HEK293 (cell line): ENCODE measurements around the gene AGAP5.
"Not testable (repeated sequence)": the region's sequence is repeated elsewhere in the genome, so short reads cannot be mapped to it uniquely, and the experiment has no call there.

ENCODE experiments used
- CTCF ChIA-PET: fragments of 350-600 bp; formaldehyde crosslinking; extraction: SDS; loops from one replicate; lab custom pipeline; 2021; ENCODE audit warnings: antibody characterized with exemption; lab: Yijun Ruan, JAX
- POLR2A ChIA-PET: fragments of 300-600 bp; formaldehyde crosslinking; extraction: SDS; loops from one replicate; lab custom pipeline; 2020; ENCODE audit warnings: antibody characterized with exemption, inconsistent platforms; lab: Yijun Ruan, JAX
- H3K27ac ChIP-seq: fragments of 200-500 bp; sonication (Bioruptor generic); 2 replicates; pipeline ENCODE4 v1.5.1; 2014; ENCODE audit warnings: low read depth, low read length, control low read depth, inconsistent platforms; ENCODE audit errors: extremely low read depth
- H3K36me3 ChIP-seq, 2 experiments: fragments of 200-500 bp in 1 of 2; sonication (Bioruptor generic) in 1 of 2; 1 replicate in 1 of 2; 2 replicates in 1 of 2; pipeline ENCODE4 v1.5.1; 2014 to 2017; ENCODE audit warnings: inconsistent platforms in 2 of 2, low read length in 2 of 2; ENCODE audit not compliant: control insufficient read depth in 2 of 2, insufficient read depth in 1 of 2
- H3K4me1 ChIP-seq: fragments of 200-500 bp; sonication (Bioruptor generic); 2 replicates; pipeline ENCODE4 v1.5.1; 2014; ENCODE audit warnings: mild to moderate bottlenecking, low read length, inconsistent platforms; ENCODE audit not compliant: control insufficient read depth, insufficient read depth
- H3K4me3 ChIP-seq: 2 replicates; pipeline ENCODE4 v1.5.1; 2011; ENCODE audit warnings: low read depth, mild to moderate bottlenecking, control low read depth, low read length, moderate library complexity
- H3K9me3 ChIP-seq: fragments of 200-500 bp; sonication (Bioruptor generic); 2 replicates; pipeline ENCODE4 v1.5.1; 2014; ENCODE audit warnings: low read depth, low read length, inconsistent platforms; ENCODE audit not compliant: control insufficient read depth, insufficient read depth
- BCL11A ChIP-seq: fragments of 450-650 bp; formaldehyde crosslinking; IDR thresholded peaks from 2 replicates; pipeline ENCODE4 v1.5.1; 2016; ENCODE audit warnings: low read depth, missing biosample characterization, missing genetic modification characterization
- KLF1 ChIP-seq: fragments of 450-650 bp; formaldehyde crosslinking; IDR thresholded peaks from 2 replicates; pipeline ENCODE4 v1.5.1; 2016; ENCODE audit warnings: missing biosample characterization, missing genetic modification characterization
- KLF7 ChIP-seq: fragments of 450-650 bp; formaldehyde crosslinking; IDR thresholded peaks from 2 replicates; pipeline ENCODE4 v1.5.1; 2016; ENCODE audit warnings: missing biosample characterization, missing genetic modification characterization, borderline replicate concordance
- OSR2 ChIP-seq: fragments of 450-650 bp; formaldehyde crosslinking; IDR thresholded peaks from 2 replicates; pipeline ENCODE4 v1.5.1; 2016; ENCODE audit warnings: missing biosample characterization, missing genetic modification characterization
- TRIM28 ChIP-seq: IDR thresholded peaks from 2 replicates; pipeline ENCODE4 v1.6.1; 2011; ENCODE audit warnings: low read length, control low read depth, borderline replicate concordance
- ZBTB6 ChIP-seq: fragments of 450-650 bp; formaldehyde crosslinking; IDR thresholded peaks from 2 replicates; pipeline ENCODE4 v1.5.1; 2017; ENCODE audit warnings: missing biosample characterization, missing genetic modification characterization
- ZNF148 ChIP-seq: fragments of 450-650 bp; formaldehyde crosslinking; IDR thresholded peaks from 2 replicates; pipeline ENCODE4 v1.5.0; 2017; ENCODE audit warnings: missing biosample characterization, missing genetic modification characterization, borderline replicate concordance
- ZNF18 ChIP-seq: fragments of 450-650 bp; formaldehyde crosslinking; IDR thresholded peaks from 2 replicates; pipeline ENCODE4 v1.5.1; 2016; ENCODE audit warnings: missing biosample characterization, missing genetic modification characterization
- ZNF2 ChIP-seq: fragments of 450-650 bp; formaldehyde crosslinking; IDR thresholded peaks from 2 replicates; pipeline ENCODE4 v1.5.1; 2016; ENCODE audit warnings: missing biosample characterization, missing genetic modification characterization
- ZNF202 ChIP-seq: fragments of 450-650 bp; formaldehyde crosslinking; IDR thresholded peaks from 2 replicates; pipeline ENCODE4 v1.5.1; 2016; ENCODE audit warnings: missing biosample characterization, missing genetic modification characterization, borderline replicate concordance
- ZNF221 ChIP-seq: fragments of 450-650 bp; formaldehyde crosslinking; IDR thresholded peaks from 2 replicates; pipeline ENCODE4 v1.5.1; 2017; ENCODE audit warnings: missing biosample characterization, missing genetic modification characterization, borderline replicate concordance
- ZNF302 ChIP-seq: fragments of 450-650 bp; formaldehyde crosslinking; IDR thresholded peaks from 2 replicates; pipeline ENCODE4 v1.5.1; 2016; ENCODE audit warnings: missing biosample characterization, missing genetic modification characterization, low read depth
- ZNF324 ChIP-seq: fragments of 450-650 bp; formaldehyde crosslinking; IDR thresholded peaks from 2 replicates; pipeline ENCODE4 v1.5.1; 2016; ENCODE audit warnings: missing biosample characterization, missing genetic modification characterization
- ZNF350 ChIP-seq: fragments of 450-650 bp; formaldehyde crosslinking; IDR thresholded peaks from 2 replicates; pipeline ENCODE4 v1.5.0; 2017; ENCODE audit warnings: missing biosample characterization, mild to moderate bottlenecking, missing genetic modification characterization
- ZNF366 ChIP-seq: fragments of 450-650 bp; formaldehyde crosslinking; conservative IDR thresholded peaks from 2 replicates; pipeline ENCODE4 v1.5.1; 2016; ENCODE audit warnings: missing biosample characterization, missing genetic modification characterization
- ZNF394 ChIP-seq: fragments of 450-650 bp; formaldehyde crosslinking; IDR thresholded peaks from 2 replicates; pipeline ENCODE4 v1.5.1; 2016; ENCODE audit warnings: missing biosample characterization, missing genetic modification characterization, mild to moderate bottlenecking, moderate library complexity, borderline replicate concordance
- ZNF423 ChIP-seq: fragments of 450-650 bp; formaldehyde crosslinking; IDR thresholded peaks from 2 replicates; pipeline ENCODE4 v1.5.1; 2016; ENCODE audit warnings: missing biosample characterization, missing genetic modification characterization
- ZNF529 ChIP-seq: fragments of 450-650 bp; formaldehyde crosslinking; IDR thresholded peaks from 2 replicates; pipeline ENCODE4 v1.5.1; 2017; ENCODE audit warnings: missing genetic modification characterization, missing biosample characterization; ENCODE audit not compliant: insufficient replicate concordance
- ZNF580 ChIP-seq: fragments of 450-650 bp; formaldehyde crosslinking; IDR thresholded peaks from 2 replicates; pipeline ENCODE4 v1.5.1; 2016; ENCODE audit warnings: missing biosample characterization, missing genetic modification characterization
- ZNF645 ChIP-seq: fragments of 450-650 bp; formaldehyde crosslinking; IDR thresholded peaks from 2 replicates; pipeline ENCODE4; 2016; ENCODE audit warnings: missing biosample characterization, missing genetic modification characterization
- ZNF701 ChIP-seq: fragments of 450-650 bp; formaldehyde crosslinking; IDR thresholded peaks from 2 replicates; pipeline ENCODE4 v1.5.1; 2016; ENCODE audit warnings: missing biosample characterization, missing genetic modification characterization
- ZNF768 ChIP-seq: fragments of 450-650 bp; formaldehyde crosslinking; IDR thresholded peaks from 2 replicates; pipeline ENCODE4 v1.5.1; 2018; ENCODE audit warnings: missing biosample characterization, mild to moderate bottlenecking, missing genetic modification characterization
- ZNF791 ChIP-seq: fragments of 450-650 bp; formaldehyde crosslinking; IDR thresholded peaks from 2 replicates; pipeline ENCODE4 v1.5.1; 2016; ENCODE audit warnings: missing biosample characterization, missing genetic modification characterization
- ZNF837 ChIP-seq: fragments of 450-650 bp; formaldehyde crosslinking; IDR thresholded peaks from 2 replicates; pipeline ENCODE4 v1.5.1; 2016; ENCODE audit warnings: missing biosample characterization, missing genetic modification characterization
- ZSCAN30 ChIP-seq: fragments of 450-650 bp; IDR thresholded peaks from 2 replicates; pipeline ENCODE4 v1.5.1; 2018; ENCODE audit warnings: missing biosample characterization, mild to moderate bottlenecking, missing genetic modification characterization, moderate library complexity
- ZSCAN4 ChIP-seq: fragments of 450-650 bp; formaldehyde crosslinking; IDR thresholded peaks from 2 replicates; pipeline ENCODE4 v1.5.1; 2017; ENCODE audit warnings: missing biosample characterization, missing genetic modification characterization

AGAP5 gene

GRCh38 chr10:73730153-73730906, 32.4 kb upstream of the AGAP5 start (continued):
- TF ChIP-seq ZNF701 (tag by site-specific recombination): no peak
- TF ChIP-seq KLF1 (tag by site-specific recombination): peak; percentile 72
- TF ChIP-seq TRIM28: no peak
- TF ChIP-seq ZBTB6 (tag by site-specific recombination): 0 out of 2 replicates have a peak, but pooled peaks have one; percentile 14
- TF ChIP-seq ZNF302 (tag by site-specific recombination): no peak
- peak; percentile 63 for TF ChIP-seq ZSCAN4 (tag by site-specific recombination)
- no peak for TF ChIP-seq ZNF529 (tag by site-specific recombination)
- peak; percentile 79 for TF ChIP-seq ZNF366 (tag by site-specific recombination)
- no peak for TF ChIP-seq ZNF148
- TF ChIP-seq ZNF324: peak; percentile 92
- no peak for TF ChIP-seq ZNF791 (tag by site-specific recombination)
- TF ChIP-seq BCL11A (tag by site-specific recombination): no peak
- peak; percentile 74 for TF ChIP-seq ZNF18
- peak; percentile 86 for TF ChIP-seq ZSCAN30
- TF ChIP-seq OSR2 (tag by site-specific recombination): no peak
- peak; percentile 94 for TF ChIP-seq ZNF2 (tag by site-specific recombination)
- peak; percentile 51; the same call in 1 of the 2 replicates for TF ChIP-seq ZNF768 (tag by site-specific recombination)

GRCh38 chr10:73729781-73730152, 31.9 kb upstream of the AGAP5 start:
- POLR2A ChIA-PET: interaction anchor here (0.8 to 3.0 kb wide), 10 partner anchors 8 to 633 kb away, joined by 3 to 48 read pairs (median 4); partner anchors contain the start of genes CHCHD1, DNAJC9, MRPS16 and P4HA1
- H3K9me3 ChIP-seq, H3K27ac ChIP-seq, H3K4me1 ChIP-seq: not testable (repeated sequence)
- peak overlapping the region; percentile 99 for H3K4me3 ChIP-seq
- CTCF ChIA-PET: interaction anchor here (0.6 to 1.3 kb wide), 3 partner anchors 105 to 238 kb away, joined by 3 read pairs; no protein-coding TSS in a partner anchor
- H3K36me3 ChIP-seq: peaks cover 16 to 50% of the 10 kb centered on the region in 2 experiments

- ChIA-PET CTCF (no interaction called here), POLR2A (no interaction called here)
- Histone ChIP-seq H3K36me3 (peaks cover 25 to 73% of the 10 kb centered on the region in 2 experiments), H3K4me1 (no peaks in the 10 kb centered on the region), H3K27ac (no peak overlapping the region), H3K4me3 (no peak overlapping the region), H3K9me3 (no peaks in the 10 kb centered on the region)
- no peak for TF ChIP-seq ZNF423 (tag by site-specific recombination)
- no peak for TF ChIP-seq ZNF837 (tag by site-specific recombination)
- TF ChIP-seq ZNF645: no peak
- no peak for TF ChIP-seq ZNF221 (tag by site-specific recombination)
- no peak for TF ChIP-seq ZNF580
- TF ChIP-seq ZNF350: no peak
- no peak for TF ChIP-seq ZNF202 (tag by site-specific recombination)
- TF ChIP-seq KLF7 (tag by site-specific recombination): no peak
- TF ChIP-seq ZNF394 (tag by site-specific recombination): no peak
These were observed 25.6 kb upstream of the AGAP5 start for GRCh38 chr10:73723516-73723915.
